ENCODE data around the gene LIF. TPM values are rescaled to one million over a fixed set of nuclear protein-coding genes. Genes with fewer than 3 reads are reported as not detected.

LIF gene
- total and polyA plus RNA-seq, 9 donors = 0.35 to 8.3 (median 1.9) TPM

DNA sequence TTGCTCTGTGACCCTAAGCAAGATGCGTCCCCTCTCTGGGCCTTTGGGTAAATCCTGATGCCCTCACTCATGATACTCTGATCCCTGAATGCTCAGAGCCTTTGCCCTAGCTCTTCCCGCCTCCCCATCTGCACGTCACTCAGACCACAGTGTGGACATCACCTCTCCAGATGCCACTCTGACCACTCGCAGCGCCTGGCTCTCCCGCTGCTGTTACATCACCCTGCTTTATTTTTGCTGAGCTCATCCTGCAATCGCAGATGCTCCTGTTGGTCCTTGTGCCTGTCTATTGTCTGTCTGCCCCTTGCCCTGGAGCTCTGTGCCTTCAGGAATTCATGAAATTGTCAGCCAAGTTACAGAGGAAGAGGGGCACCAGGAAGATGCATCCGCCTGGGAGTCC lies 14.6 kb upstream of the LIF start:
- Histone ChIP-seq H3K4me1 (ENCODE audit: insufficient read depth) (peaks cover under 1% of the 10 kb centered on the region), H3K27me3 (no peaks in the 10 kb centered on the region), H3K27ac (no peak overlapping the region), H3K4me3 (no peak overlapping the region), H3K9me3 (no peaks in the 10 kb centered on the region), H3K36me3 (no peaks in the 10 kb centered on the region)
- no peak for DNase-seq
- 87 to 91% (median 90%) methylated on average over 8 of the region's 8 CpGs for WGBS, 3 donors
- intact Hi-C loops (cut with DNase I) = loop anchor here in 2 of 4 donors (5.0 to 10.0 kb wide), 2 partner anchors 126 to 224 kb away; partner anchors contain the start of gene RNF215 (in 1 of the 2)
- TF ChIP-seq EP300 (IDR thresholded peaks at IDR 0.05) = no peak
- no peak for TF ChIP-seq POLR2A (IDR thresholded peaks at IDR 0.05)
- no peak for TF ChIP-seq CTCF (IDR thresholded peaks at IDR 0.05)

DNA sequence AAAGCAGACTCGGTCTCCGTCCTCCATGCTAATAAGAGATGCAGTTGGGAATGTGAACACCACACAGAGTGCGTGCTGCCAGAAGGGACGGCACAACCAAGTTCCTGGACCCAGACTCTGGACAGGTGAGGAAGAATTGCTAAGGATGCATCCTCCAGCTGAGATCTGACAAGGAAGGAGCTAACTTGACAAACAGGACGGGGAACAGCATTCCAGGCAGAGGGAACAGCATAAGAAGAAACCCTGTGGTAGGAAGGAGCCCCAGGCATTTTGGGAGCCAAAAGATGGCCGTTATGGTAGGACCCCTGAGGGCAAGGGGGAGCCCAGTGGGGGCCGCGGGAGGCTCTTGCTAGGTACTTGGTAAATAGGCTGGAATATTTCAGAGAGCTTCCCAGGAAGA lies 14.1 kb upstream of the LIF start:
- Histone ChIP-seq H3K4me3 (no peak overlapping the region), H3K36me3 (no peaks in the 10 kb centered on the region), H3K27me3 (no peaks in the 10 kb centered on the region), H3K27ac (no peak overlapping the region), H3K9me3 (no peaks in the 10 kb centered on the region), H3K4me1 (ENCODE audit: insufficient read depth) (peaks cover 4% of the 10 kb centered on the region)
- TF ChIP-seq EP300 (IDR thresholded peaks at IDR 0.05) (no peak), POLR2A (IDR thresholded peaks at IDR 0.05) (no peak), CTCF (IDR thresholded peaks at IDR 0.05) (no peak)
- WGBS, 3 donors = 79 to 89% (median 84%) methylated on average over 8 of the region's 8 CpGs
- no peak for DNase-seq
- intact Hi-C loops (cut with DNase I) = loop anchor here in 2 of 4 donors (5.0 to 10.0 kb wide), 2 partner anchors 127 to 224 kb away; partner anchors contain the start of gene RNF215 (in 1 of the 2)

- Histone ChIP-seq H3K4me1 (ENCODE audit: insufficient read depth) (peaks cover 4% of the 10 kb centered on the region), H3K27me3 (no peaks in the 10 kb centered on the region), H3K4me3 (no peak overlapping the region), H3K27ac (no peak overlapping the region), H3K36me3 (no peaks in the 10 kb centered on the region), H3K9me3 (no peaks in the 10 kb centered on the region)
- intact Hi-C loops (cut with DNase I) = loop anchor here in 2 of 4 donors (5.0 to 10.0 kb wide), 2 partner anchors 127 to 225 kb away; partner anchors contain the start of gene RNF215 (in 1 of the 2)
- TF ChIP-seq CTCF (IDR thresholded peaks at IDR 0.05) (no peak), POLR2A (IDR thresholded peaks at IDR 0.05) (no peak), EP300 (IDR thresholded peaks at IDR 0.05) (no peak)
- 84 to 91% (median 88%) methylated on average over 11 of the region's 11 CpGs for WGBS, 3 donors
- DNase-seq = no peak
Measured at GRCh38 chr22:30260276-30260675, 13.7 kb upstream of the LIF start.

GRCh38 chr22:30254314-30254713 lies 7.8 kb upstream of the LIF start:
- 57 to 75% (median 69%) methylated on average over 6 of the region's 6 CpGs for WGBS, 3 donors
- intact Hi-C loops (cut with DNase I) = loop anchor here in 2 of 4 donors (2.0 kb wide), 1 partner anchor 146 kb away; no protein-coding TSS in a partner anchor
- Histone ChIP-seq H3K27ac (no peak overlapping the region), H3K27me3 (no peaks in the 10 kb centered on the region), H3K36me3 (no peaks in the 10 kb centered on the region), H3K4me1 (ENCODE audit: insufficient read depth) (peaks cover 6% of the 10 kb centered on the region), H3K9me3 (no peaks in the 10 kb centered on the region), H3K4me3 (no peak overlapping the region)
- no peak for DNase-seq
- TF ChIP-seq POLR2A (IDR thresholded peaks at IDR 0.05) (no peak), EP300 (IDR thresholded peaks at IDR 0.05) (no peak), CTCF (IDR thresholded peaks at IDR 0.05) (no peak)
